C4-2B (cell line): Measurements from ENCODE around the gene LYSMD3.

Experiments
- H3K27ac ChIP-seq: fragments of 450-650 bp; 2 replicates; pipeline ENCODE4 v1.5.1; 2017
- CTCF ChIP-seq: fragments of 450-650 bp; conservative IDR thresholded peaks from 2 replicates; pipeline ENCODE4 v1.5.1; 2017; ENCODE audit warnings: mild to moderate bottlenecking
- ZFX ChIP-seq: fragments of 450-650 bp; IDR thresholded peaks from 2 replicates; pipeline ENCODE4 v1.6.1; 2017

The LYSMD3 gene

DNA sequence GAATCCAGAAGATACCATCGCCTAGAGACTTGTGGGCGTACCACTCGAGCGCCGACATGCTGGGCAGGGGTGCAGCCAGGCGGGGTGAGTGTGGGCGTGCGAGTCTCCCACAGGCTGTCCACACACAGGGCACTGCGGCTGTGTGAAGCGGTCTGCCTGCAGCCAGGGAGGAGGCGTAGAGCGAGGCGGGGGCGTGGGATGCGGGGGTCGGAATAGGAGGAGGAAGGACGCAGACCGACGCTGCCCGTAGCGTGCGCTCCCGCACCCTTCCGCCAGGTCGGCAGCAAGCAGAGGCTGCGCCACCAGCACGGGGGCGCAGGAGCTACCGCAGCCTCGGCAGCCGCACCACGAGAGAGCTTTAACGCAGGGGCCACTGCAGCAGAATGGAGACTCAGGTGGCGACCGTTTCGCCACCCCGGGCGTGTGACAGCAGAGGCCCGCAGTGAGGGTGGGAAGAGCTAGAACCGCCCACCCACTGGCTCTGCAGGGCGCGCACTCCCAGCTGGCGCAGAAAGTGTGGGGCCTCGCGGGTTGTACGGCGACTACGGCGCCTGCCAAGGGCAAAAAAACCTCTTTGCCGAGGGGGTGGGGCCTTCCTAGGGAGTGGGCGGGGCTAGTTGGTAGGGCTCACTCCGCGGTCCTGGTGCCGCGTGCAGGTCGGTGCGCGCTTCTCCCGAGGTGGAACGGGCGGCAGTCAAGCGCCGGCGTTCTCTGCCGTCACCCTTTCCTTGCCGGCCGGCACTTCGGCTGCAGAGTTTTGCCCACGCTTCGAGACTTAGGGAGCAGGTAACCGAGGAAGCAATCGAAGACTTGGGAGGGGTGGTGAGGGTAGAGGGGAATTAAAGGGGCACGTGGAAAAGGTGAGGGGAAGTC is 54.9 kb downstream of the LYSMD3 start, which contains the start of the genes MBLAC2 and POLR3G:
Gene MBLAC2, minus strand, starts transcription at position 537 of the 873 bp plus-strand sequence. Its CDS starts 479 bp downstream, at position 58.
Gene POLR3G, plus strand, starts transcription at position 630 of the 873 bp plus-strand sequence. CDS start 10,704 bp downstream, outside the sequence.
- peak within 1 kb of the TSS; percentile 89 for H3K27ac ChIP-seq
- TF ChIP-seq ZFX (peak; percentile 61; the same call in 1 of the 2 replicates), CTCF (peak; percentile 55)

DNA sequence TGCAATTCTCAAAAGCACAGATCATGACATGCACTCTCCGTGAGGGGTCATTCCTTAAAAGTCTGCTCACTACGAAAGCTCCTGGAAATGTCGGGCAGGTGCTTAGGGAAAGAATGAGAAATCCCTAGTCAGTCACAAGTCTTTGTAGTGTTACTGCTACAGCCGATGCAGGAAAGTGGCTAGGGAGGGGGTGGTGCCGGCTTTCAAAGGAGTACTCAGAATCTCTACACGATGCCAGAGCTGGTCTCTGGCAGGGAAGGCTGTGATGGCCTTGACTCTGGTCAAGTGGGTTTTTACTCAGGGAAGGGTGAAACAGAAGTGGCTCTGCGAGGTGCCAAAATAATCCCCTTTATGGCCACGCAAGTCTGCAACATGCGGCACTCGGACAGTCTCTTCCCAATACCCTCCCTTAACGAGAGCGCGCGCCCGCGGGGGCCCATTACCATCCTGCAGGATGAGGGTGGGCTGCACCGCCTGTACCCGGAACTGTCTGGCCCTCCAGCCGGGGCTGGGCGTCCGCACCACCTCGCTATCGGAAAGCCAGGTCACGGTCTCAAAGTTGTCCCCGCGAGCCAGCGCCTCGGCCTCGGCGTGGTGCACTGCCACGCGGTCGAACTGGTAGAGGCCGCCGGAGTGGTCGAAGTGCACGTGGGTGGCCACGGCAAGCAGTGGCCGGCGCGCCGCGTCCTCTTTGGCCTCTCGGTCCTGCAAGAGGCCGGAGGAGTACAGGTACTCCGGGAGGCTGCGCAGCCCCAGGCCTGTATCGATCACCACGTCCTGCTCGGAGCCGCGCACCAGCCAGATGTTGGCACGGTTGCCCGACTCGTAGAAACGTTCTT is 55.8 kb downstream of the LYSMD3 start:
- TF ChIP-seq CTCF (no peak), ZFX (peak; percentile 88)
- H3K27ac ChIP-seq, result peak overlapping the region; percentile 89

DNA sequence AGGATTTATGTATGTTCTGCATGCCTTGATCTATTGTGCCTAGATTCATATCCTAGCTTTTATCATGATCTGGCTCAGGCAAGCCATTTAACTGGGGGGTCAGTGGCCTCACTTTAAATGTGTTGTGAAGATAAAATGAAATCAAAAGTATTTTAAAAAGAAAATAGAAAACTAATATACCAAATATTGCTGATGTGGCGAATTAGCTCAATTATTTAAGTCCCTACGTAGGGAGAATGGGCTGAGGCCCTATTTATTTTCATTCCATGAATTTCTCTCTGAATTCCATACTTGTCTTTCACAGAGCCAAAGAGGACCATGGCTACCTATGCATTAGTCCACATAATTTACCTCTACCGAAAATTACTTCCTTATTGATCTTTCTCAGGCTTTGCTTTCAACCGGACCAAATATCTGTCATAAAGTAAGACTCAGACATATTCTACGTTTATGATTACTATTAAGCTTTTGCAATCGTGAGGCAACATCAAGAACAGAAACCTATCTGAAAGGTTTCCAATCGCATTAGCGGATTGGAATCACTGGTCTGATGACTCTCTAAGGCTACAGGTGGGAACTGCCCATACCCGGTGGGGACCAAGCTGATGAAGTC is 56.5 kb downstream of the LYSMD3 start:
- TF ChIP-seq ZFX, result no peak
- peak overlapping the region; percentile 89 for H3K27ac ChIP-seq
